Stomach smooth muscle (tissue), 2 donors: Measurements from ENCODE around the gene FAM53B.
A peak's percentile ranks its signal among the peaks of the same experiment; 100 is the strongest.

Experiments used
- H3K27ac ChIP-seq: one replicate; pipeline ENCODE4 v1.7.0; 2013; ENCODE audit warnings: mild to moderate bottlenecking, low read length, inconsistent platforms
- H3K27me3 ChIP-seq, 2 donors: one replicate each; pipeline ENCODE4 v1.7.0; 2013; ENCODE audit warnings: low read length in 2 of 2; ENCODE audit not compliant: insufficient read depth in 2 of 2, control insufficient read depth in 1 of 2
- H3K36me3 ChIP-seq, 2 donors: one replicate each; pipeline ENCODE4 v1.7.0; 2013; ENCODE audit warnings: low read length in 2 of 2; ENCODE audit not compliant: control insufficient read depth in 2 of 2, insufficient read depth in 2 of 2
- H3K4me1 ChIP-seq: one replicate; pipeline ENCODE4 v1.7.0; 2013; ENCODE audit warnings: low read length; ENCODE audit not compliant: control insufficient read depth, insufficient read depth
- H3K4me3 ChIP-seq, 2 donors: one replicate each; pipeline ENCODE4 v1.7.0; 2013; ENCODE audit warnings: low read length in 2 of 2
- H3K9ac ChIP-seq, 2 donors: one replicate each; pipeline ENCODE4 v1.7.0; 2013; ENCODE audit warnings: low read length in 2 of 2, mild to moderate bottlenecking in 1 of 2
- H3K9me3 ChIP-seq, 2 donors: one replicate each; pipeline ENCODE4 v1.7.0; 2013; ENCODE audit warnings: low read length in 2 of 2; ENCODE audit not compliant: control insufficient read depth in 2 of 2
- donor health status: healthy.
- donor health status: Pancreatic carcinoma.

FAM53B gene

GRCh38 chr10:124716369-124716768, 27.8 kb downstream of the FAM53B start:
- H3K4me1 ChIP-seq: peaks cover 24% of the 10 kb centered on the region
- no peaks in the 10 kb centered on the region for H3K27me3 ChIP-seq
- H3K9me3 ChIP-seq: no peaks in the 10 kb centered on the region
- no peak overlapping the region for H3K9ac ChIP-seq
- H3K36me3 ChIP-seq: no peaks in the 10 kb centered on the region
- no peak overlapping the region for H3K4me3 ChIP-seq
- no peak overlapping the region for H3K27ac ChIP-seq

- no peak overlapping the region for H3K9ac ChIP-seq
- peaks cover 20% of the 10 kb centered on the region for H3K4me1 ChIP-seq
Measured at GRCh38 chr10:124715439-124715838, 28.7 kb downstream of the FAM53B start.

GRCh38 chr10:124713679-124714255, 30.4 kb downstream of the FAM53B start:
- H3K4me3 ChIP-seq: no peak overlapping the region
- H3K27ac ChIP-seq: no peak overlapping the region
- H3K27me3 ChIP-seq: no peaks in the 10 kb centered on the region
- H3K4me1 ChIP-seq: peaks cover 29% of the 10 kb centered on the region
- H3K9me3 ChIP-seq: no peaks in the 10 kb centered on the region
- H3K36me3 ChIP-seq: no peaks in the 10 kb centered on the region
- H3K9ac ChIP-seq: no peak overlapping the region

More at GRCh38 chr10:124715439-124715838, 28.7 kb downstream of the FAM53B start:
- H3K27ac ChIP-seq: no peak overlapping the region
- no peak overlapping the region for H3K4me3 ChIP-seq
- H3K9me3 ChIP-seq: no peaks in the 10 kb centered on the region
- no peaks in the 10 kb centered on the region for H3K36me3 ChIP-seq
- no peaks in the 10 kb centered on the region for H3K27me3 ChIP-seq

GRCh38 chr10:124712704-124713407, 31.3 kb downstream of the FAM53B start:
- Histone ChIP-seq H3K27me3 (no peaks in the 10 kb centered on the region), H3K4me1 (peaks cover 29% of the 10 kb centered on the region), H3K36me3 (no peaks in the 10 kb centered on the region), H3K9ac (no peak overlapping the region), H3K27ac (no peak overlapping the region), H3K4me3 (no peak overlapping the region), H3K9me3 (no peaks in the 10 kb centered on the region)

- Histone ChIP-seq H3K27me3 (no peaks in the 10 kb centered on the region), H3K4me3 (no peak overlapping the region), H3K36me3 (peaks cover 0 to 1% of the 10 kb centered on the region in 2 donors), H3K27ac (no peak overlapping the region), H3K4me1 (peaks cover 41% of the 10 kb centered on the region), H3K9me3 (no peaks in the 10 kb centered on the region), H3K9ac (no peak overlapping the region)
Measured at GRCh38 chr10:124711145-124711544, 33.0 kb downstream of the FAM53B start.

- no peak overlapping the region for H3K27ac ChIP-seq
- H3K4me1 ChIP-seq: peaks cover 37% of the 10 kb centered on the region
- H3K27me3 ChIP-seq: no peaks in the 10 kb centered on the region
- H3K4me3 ChIP-seq: no peak overlapping the region
- H3K9ac ChIP-seq: no peak overlapping the region
- no peaks in the 10 kb centered on the region for H3K9me3 ChIP-seq
- H3K36me3 ChIP-seq: peaks cover 2 to 3% of the 10 kb centered on the region in 2 donors
Measured at GRCh38 chr10:124710266-124710881, 33.8 kb downstream of the FAM53B start.

- peaks cover 2 to 3% of the 10 kb centered on the region in 2 donors for H3K36me3 ChIP-seq
- no peak overlapping the region for H3K4me3 ChIP-seq
- no peak overlapping the region for H3K9ac ChIP-seq
- H3K27me3 ChIP-seq: no peaks in the 10 kb centered on the region
- H3K27ac ChIP-seq: no peak overlapping the region
- H3K9me3 ChIP-seq: no peaks in the 10 kb centered on the region
- H3K4me1 ChIP-seq: peaks cover 39% of the 10 kb centered on the region
Measured at GRCh38 chr10:124709861-124710260, 34.3 kb downstream of the FAM53B start.

GRCh38 chr10:124708922-124709520, 35.2 kb downstream of the FAM53B start:
- Histone ChIP-seq H3K27me3 (no peaks in the 10 kb centered on the region), H3K9ac (peak overlapping the region in 1 of 2 donors; percentile 13), H3K4me1 (peaks cover 47% of the 10 kb centered on the region), H3K36me3 (peaks cover 3 to 4% of the 10 kb centered on the region in 2 donors), H3K4me3 (no peak overlapping the region), H3K9me3 (no peaks in the 10 kb centered on the region), H3K27ac (peak overlapping the region; percentile 1)

- Histone ChIP-seq H3K27me3 (no peaks in the 10 kb centered on the region), H3K36me3 (peaks cover 3 to 4% of the 10 kb centered on the region in 2 donors), H3K4me3 (no peak overlapping the region), H3K9ac (peak overlapping the region in 1 of 2 donors; percentile 13), H3K9me3 (no peaks in the 10 kb centered on the region), H3K27ac (peak overlapping the region; percentile 1), H3K4me1 (peaks cover 53% of the 10 kb centered on the region)
Measured at GRCh38 chr10:124708246-124708779, 35.9 kb downstream of the FAM53B start.

GRCh38 chr10:124707551-124707950, 36.6 kb downstream of the FAM53B start:
- H3K9ac ChIP-seq: no peak overlapping the region
- peaks cover 61% of the 10 kb centered on the region for H3K4me1 ChIP-seq
- no peak overlapping the region for H3K27ac ChIP-seq
- peaks cover 3 to 4% of the 10 kb centered on the region in 2 donors for H3K36me3 ChIP-seq
- H3K9me3 ChIP-seq: no peaks in the 10 kb centered on the region
- no peaks in the 10 kb centered on the region for H3K27me3 ChIP-seq
- no peak overlapping the region for H3K4me3 ChIP-seq
